HFFc6 (cell line): ENCODE data around the gene CCL15. TPM values are rescaled to one million over a fixed set of nuclear protein-coding genes. Genes with fewer than 3 reads are reported as not detected.

Experiments used
- total RNA-seq, 6 experiments: library from RNA; stranded (reverse); fragmentation: NEBNext Ultra II Directional; extraction: Animal tissue kit (Norgen Biotek cat#: 25700); gene quantifications; 2 replicates in 1 of 6; 3 replicates in 5 of 6; pipeline ENCODE4 v1.2.3, GENCODE V29; 2021

The CCL15 gene
- total RNA-seq, 6 experiments from 2014 or later: not detected

Other genes with a start within 250 kb of the CCL15 start
- gene GAS2L2, start 248.3 kb downstream of the CCL15 start, total RNA-seq: not detected
- not detected for gene C17orf50, start 240.7 kb downstream of the CCL15 start, total RNA-seq
- gene MMP28, start 205.9 kb downstream of the CCL15 start, total RNA-seq: not detected
- 100 to 1,000 TPM; 132 to 170 (median 146) TPM for gene TAF15, start 192.1 kb downstream of the CCL15 start, total RNA-seq
- not detected for gene HEATR9, start 132.7 kb downstream of the CCL15 start, total RNA-seq
- gene CCL5, start 121.2 kb downstream of the CCL15 start, total RNA-seq: under 1 TPM in 1 of 6 experiments, not detected in 5; 0.19 TPM
- under 1 TPM in 4 of 6 experiments, not detected in 2; 0.23 to 0.76 (median 0.53) TPM for gene RDM1, start 70.8 kb downstream of the CCL15 start, total RNA-seq
- gene LYZL6, start 57.8 kb downstream of the CCL15 start, total RNA-seq: not detected
- gene CCL16, start 20.1 kb downstream of the CCL15 start, total RNA-seq: not detected
- not detected for gene CCL14, start 14.8 kb downstream of the CCL15 start, total RNA-seq
- gene CCL23, start 16.4 kb upstream of the CCL15 start, total RNA-seq: not detected
- not detected for gene CCL18, start 62.7 kb upstream of the CCL15 start, total RNA-seq
- gene CCL3, start 88.6 kb upstream of the CCL15 start, total RNA-seq: not detected
- not detected for gene CCL4, start 102.3 kb upstream of the CCL15 start, total RNA-seq
- gene TBC1D3B, start 175.1 kb upstream of the CCL15 start, total RNA-seq: 1 to 10 TPM in 2 of 6 experiments, under 1 TPM in 4; 0.54 to 1.3 (median 0.80) TPM
- gene CCL3L1, start 195.2 kb upstream of the CCL15 start, total RNA-seq: under 1 TPM in 5 of 6 experiments, not detected in 1; 0.17 to 0.66 (median 0.46) TPM
- gene CCL4L2, start 209.5 kb upstream of the CCL15 start, total RNA-seq: not detected